ENCODE results near the gene MTSS2.
A peak's percentile ranks its signal among the peaks of the same experiment; 100 is the strongest.

Gene MTSS2

GRCh38 chr16:70700101-70701020 is 14.5 kb upstream of the MTSS2 start:
- DNase-seq (ENCODE audit: low read depth, low spot score): no peak

- DNase-seq (ENCODE audit: low read depth, low spot score): no peak
These were observed 13.8 kb upstream of the MTSS2 start for GRCh38 chr16:70699696-70700095.

GRCh38 chr16:70698901-70699300 is 13.0 kb upstream of the MTSS2 start:
- no peak for DNase-seq (ENCODE audit: low read depth, low spot score)

GRCh38 chr16:70697594-70698170 is 11.8 kb upstream of the MTSS2 start:
- no peak for DNase-seq (ENCODE audit: low read depth, low spot score)

- no peak for DNase-seq (ENCODE audit: low read depth, low spot score)
These were observed 11.2 kb upstream of the MTSS2 start for GRCh38 chr16:70696952-70697593.

- no peak for DNase-seq (ENCODE audit: low read depth, low spot score)
These were observed 10.5 kb upstream of the MTSS2 start for GRCh38 chr16:70696355-70696754.

GRCh38 chr16:70695331-70696070 is 9.6 kb upstream of the MTSS2 start:
- no peak for DNase-seq (ENCODE audit: low read depth, low spot score)

- DNase-seq (ENCODE audit: low read depth, low spot score): no peak
These were observed 9.0 kb upstream of the MTSS2 start for GRCh38 chr16:70694868-70695218.

- DNase-seq (ENCODE audit: low read depth, low spot score): peak; percentile 77
These were observed 8.4 kb upstream of the MTSS2 start for GRCh38 chr16:70694088-70694867.

- no peak for DNase-seq (ENCODE audit: low read depth, low spot score)
These were observed 7.2 kb upstream of the MTSS2 start for GRCh38 chr16:70692873-70693671.

- DNase-seq (ENCODE audit: low read depth, low spot score): no peak
These were observed 6.4 kb upstream of the MTSS2 start for GRCh38 chr16:70692130-70692872.

GRCh38 chr16:70691223-70692129 is 5.6 kb upstream of the MTSS2 start:
- no peak for DNase-seq (ENCODE audit: low read depth, low spot score)

GRCh38 chr16:70689970-70690891 is 4.4 kb upstream of the MTSS2 start:
- DNase-seq (ENCODE audit: low read depth, low spot score): no peak

GRCh38 chr16:70689035-70689969 is 3.4 kb upstream of the MTSS2 start:
- DNase-seq (ENCODE audit: low read depth, low spot score): no peak

GRCh38 chr16:70688246-70688742 is 2.4 kb upstream of the MTSS2 start:
- DNase-seq (ENCODE audit: low read depth, low spot score): no peak

- no peak for DNase-seq (ENCODE audit: low read depth, low spot score)
These were observed 1.9 kb upstream of the MTSS2 start for GRCh38 chr16:70687671-70688245.

Measured in iPS DF 19.7 (cell line).